Hepatocyte (in vitro differentiated cells): ENCODE data around the gene LMF1.

Experiments
- CTCF ChIP-seq: fragments of 200-600 bp; sonication (generic); IDR thresholded peaks from 2 replicates; pipeline ENCODE4 v1.5.1; 2016; ENCODE audit warnings: antibody characterized with exemption, mild to moderate bottlenecking; ENCODE audit not compliant: poor library complexity
- EZH2 ChIP-seq: fragments of 200-600 bp; sonication (generic); IDR thresholded peaks from 2 replicates; pipeline ENCODE4 v1.6.1; 2016; ENCODE audit warnings: antibody characterized with exemption, mild to moderate bottlenecking, borderline replicate concordance
- EZH2phosphoT487 ChIP-seq: fragments of 200-600 bp; sonication (generic); IDR thresholded peaks from one replicate; pipeline ENCODE4 v1.6.1; 2018; ENCODE audit warnings: antibody characterized with exemption, mild to moderate bottlenecking, low read depth, moderate library complexity; ENCODE audit not compliant: unreplicated experiment, severe bottlenecking

DNA sequence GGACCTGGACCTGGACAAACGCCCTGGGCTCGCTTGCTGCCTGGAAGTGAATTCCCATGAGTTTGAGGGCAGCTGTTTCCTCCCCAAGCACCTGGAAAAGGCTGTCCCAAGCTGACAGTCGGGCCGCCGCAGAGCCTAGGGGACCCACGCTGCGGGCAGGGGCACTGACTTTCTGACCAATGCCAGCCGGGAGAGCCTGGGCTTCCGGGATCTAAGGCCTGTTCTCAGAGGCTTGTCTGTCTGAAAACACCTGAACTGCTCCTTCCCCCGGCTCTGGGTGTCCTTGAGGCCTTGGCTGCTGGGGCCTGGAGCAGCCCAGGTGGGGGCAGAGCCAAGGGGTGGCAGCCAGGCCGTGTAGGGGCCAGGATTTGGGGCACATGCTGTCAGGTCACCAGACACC lies 72.6 kb downstream of the LMF1 start:
- no peak for TF ChIP-seq CTCF
- no peak for TF ChIP-seq EZH2phosphoT487
- TF ChIP-seq EZH2 = no peak
